Tibial artery (tissue), 4 donors: Measurements from ENCODE around the gene RELT.
A peak's percentile ranks its signal among the peaks of the same experiment; 100 is the strongest.

Experiments
- DNase-seq, 2 donors: peaks; one replicate each; pipeline ENCODE4 v3.0.0-alpha.2; 2019
- H3K27ac ChIP-seq, 2 donors: fragments of 200-600 bp; sonication (generic) in 1 of 2; 1 replicate in 1 of 2; 2 replicates in 1 of 2; pipeline ENCODE4 v1.5.1; 2018 to 2019; ENCODE audit warnings: mild to moderate bottlenecking in 1 of 2
- H3K27me3 ChIP-seq, 2 donors: fragments of 200-600 bp; sonication (generic) in 1 of 2; one replicate each; pipeline versions ENCODE4 v1.5.1 to v1.6.0; 2016 to 2019
- H3K36me3 ChIP-seq, 3 donors: fragments of 200-600 bp; sonication (generic) in 2 of 3; one replicate each; pipeline ENCODE4 v1.5.1; 2016 to 2019; ENCODE audit warnings: mild to moderate bottlenecking in 2 of 3
- H3K4me1 ChIP-seq, 4 donors: fragments of 200-600 bp; sonication (generic) in 2 of 4; 1 replicate in 3 of 4; 2 replicates in 1 of 4; pipeline ENCODE4 v1.5.1; 2016 to 2019
- H3K4me3 ChIP-seq, 2 donors: fragments of 200-600 bp; sonication (generic) in 1 of 2; 1 replicate in 1 of 2; 2 replicates in 1 of 2; pipeline ENCODE4 v1.5.1; 2018 to 2019; ENCODE audit warnings: mild to moderate bottlenecking in 2 of 2
- H3K9me3 ChIP-seq, 3 donors: fragments of 200-600 bp; sonication (generic) in 1 of 3; one replicate each; pipeline ENCODE4 v1.5.1; 2016 to 2019
- CTCF ChIP-seq, 2 experiments: fragments of 200-600 bp in 1 of 2; fragments of 450-650 bp in 1 of 2; IDR thresholded peaks; one replicate each; pipeline ENCODE4 v1.5.1; 2017 to 2019; ENCODE audit warnings: antibody characterized with exemption in 2 of 2, mild to moderate bottlenecking in 1 of 2, moderate library complexity in 1 of 2
- intact Hi-C: fragments of 100-400 bp; cut with DNase I; formaldehyde crosslinking; loops from one replicate; pipeline ENCODE4 v1.15.0; 2023; ENCODE audit warnings: low total_unique reads

The RELT gene

GRCh38 chr11:73414977-73415651 is 38.9 kb downstream of the RELT start:
- DNase-seq = no peak
- H3K36me3 ChIP-seq = peaks cover 7 to 30% (median 10%) of the 10 kb centered on the region in 3 donors
- no peak for TF ChIP-seq CTCF (IDR thresholded peaks at IDR 0.05)
- H3K4me3 ChIP-seq = no peak overlapping the region
- intact Hi-C loops = no loop called here
- H3K27ac ChIP-seq = peak overlapping the region; percentile 60 to 61
- peaks cover 0 to 38% (median 22%) of the 10 kb centered on the region in 4 donors for H3K4me1 ChIP-seq
- H3K27me3 ChIP-seq = no peaks in the 10 kb centered on the region
- H3K9me3 ChIP-seq = no peaks in the 10 kb centered on the region

GRCh38 chr11:73415854-73416615 is 39.8 kb downstream of the RELT start:
- Histone ChIP-seq H3K4me3 (no peak overlapping the region), H3K36me3 (peaks cover 7 to 26% (median 10%) of the 10 kb centered on the region in 3 donors), H3K9me3 (no peaks in the 10 kb centered on the region), H3K4me1 (peaks cover 0 to 38% (median 22%) of the 10 kb centered on the region in 4 donors), H3K27me3 (no peaks in the 10 kb centered on the region), H3K27ac (peak overlapping the region; percentile 60 to 61)
- DNase-seq = no peak
- intact Hi-C loops = no loop called here
- TF ChIP-seq CTCF (IDR thresholded peaks at IDR 0.05) = no peak

- intact Hi-C loops = no loop called here
- DNase-seq = no peak
- H3K27ac ChIP-seq = peak overlapping the region in 1 of 2 donors; percentile 20
Observed at GRCh38 chr11:73416786-73417185, 40.6 kb downstream of the RELT start.

GRCh38 chr11:73420136-73420535 is 43.9 kb downstream of the RELT start:
- Histone ChIP-seq H3K4me1 (peaks cover 0 to 15% (median 8%) of the 10 kb centered on the region in 4 donors), H3K27me3 (no peaks in the 10 kb centered on the region), H3K27ac (no peak overlapping the region), H3K4me3 (no peak overlapping the region), H3K9me3 (no peaks in the 10 kb centered on the region), H3K36me3 (peaks cover 7 to 21% (median 10%) of the 10 kb centered on the region in 3 donors)
- intact Hi-C loops = no loop called here
- no peak for TF ChIP-seq CTCF (IDR thresholded peaks at IDR 0.05)
- DNase-seq = no peak

More at GRCh38 chr11:73416786-73417185, 40.6 kb downstream of the RELT start:
- no peak for TF ChIP-seq CTCF (IDR thresholded peaks at IDR 0.05)
- H3K27me3 ChIP-seq = no peaks in the 10 kb centered on the region
- H3K4me3 ChIP-seq = no peak overlapping the region
- peaks cover 7 to 21% (median 10%) of the 10 kb centered on the region in 3 donors for H3K36me3 ChIP-seq
- H3K9me3 ChIP-seq = no peaks in the 10 kb centered on the region
- H3K4me1 ChIP-seq = peaks cover 0 to 38% (median 22%) of the 10 kb centered on the region in 4 donors

GRCh38 chr11:73422886-73423285 is 46.7 kb downstream of the RELT start:
- intact Hi-C loops = no loop called here
- H3K9me3 ChIP-seq = no peaks in the 10 kb centered on the region
- no peak for DNase-seq
- peaks cover 7 to 20% (median 10%) of the 10 kb centered on the region in 3 donors for H3K36me3 ChIP-seq
- no peak for TF ChIP-seq CTCF (IDR thresholded peaks at IDR 0.05)
- peaks cover 0 to 22% (median 4%) of the 10 kb centered on the region in 4 donors for H3K4me1 ChIP-seq
- H3K4me3 ChIP-seq = no peak overlapping the region
- no peak overlapping the region for H3K27ac ChIP-seq
- H3K27me3 ChIP-seq = no peaks in the 10 kb centered on the region
